GM21717 (cell line): ENCODE measurements around the gene PCDHGA8.
"Not testable (repeated sequence)": the region's sequence is repeated elsewhere in the genome, so short reads cannot be mapped to it uniquely, and the experiment has no call there.

Experiments used
- ATAC-seq: cut with Tn5 transposase; IDR thresholded peaks from one replicate; pipeline ENCODE4 v1.9.1; 2021; ENCODE audit warnings: mild to moderate bottlenecking, moderate library complexity; ENCODE audit not compliant: unreplicated experiment

PCDHGA8 gene

DNA sequence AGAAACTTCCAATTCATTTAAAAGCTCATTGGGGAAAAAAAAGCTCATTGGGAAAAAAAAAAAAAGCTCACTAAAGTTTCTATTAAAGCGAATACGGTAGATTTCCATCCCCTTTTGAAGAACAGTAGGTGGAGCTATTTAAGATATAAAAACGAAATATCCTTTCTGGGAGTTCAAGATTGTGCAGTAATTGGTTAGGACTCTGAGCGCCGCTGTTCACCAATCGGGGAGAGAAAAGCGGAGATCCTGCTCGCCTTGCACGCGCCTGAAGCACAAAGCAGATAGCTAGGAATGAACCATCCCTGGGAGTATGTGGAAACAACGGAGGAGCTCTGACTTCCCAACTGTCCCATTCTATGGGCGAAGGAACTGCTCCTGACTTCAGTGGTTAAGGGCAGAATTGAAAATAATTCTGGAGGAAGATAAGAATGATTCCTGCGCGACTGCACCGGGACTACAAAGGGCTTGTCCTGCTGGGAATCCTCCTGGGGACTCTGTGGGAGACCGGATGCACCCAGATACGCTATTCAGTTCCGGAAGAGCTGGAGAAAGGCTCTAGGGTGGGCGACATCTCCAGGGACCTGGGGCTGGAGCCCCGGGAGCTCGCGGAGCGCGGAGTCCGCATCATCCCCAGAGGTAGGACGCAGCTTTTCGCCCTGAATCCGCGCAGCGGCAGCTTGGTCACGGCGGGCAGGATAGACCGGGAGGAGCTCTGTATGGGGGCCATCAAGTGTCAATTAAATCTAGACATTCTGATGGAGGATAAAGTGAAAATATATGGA lies 38.1 kb downstream of the PCDHGA8 start, which contains the start of gene PCDHGA12:
PCDHGA12 (plus strand) TSS at position 176 of the 782 bp plus-strand sequence; CDS start at position 429, 253 bp downstream.
- ATAC-seq, result peak; percentile 93

GRCh38 chr5:141431286-141431685 lies 38.9 kb downstream of the PCDHGA8 start:
- peak; percentile 34 for ATAC-seq

- ATAC-seq, result not testable (repeated sequence)
Measured at GRCh38 chr5:141432308-141432707, 39.9 kb downstream of the PCDHGA8 start.

- not testable (repeated sequence) for ATAC-seq
Measured at GRCh38 chr5:141432726-141433125, 40.3 kb downstream of the PCDHGA8 start.

- ATAC-seq, result no peak
Measured at GRCh38 chr5:141434006-141434405, 41.6 kb downstream of the PCDHGA8 start.

DNA sequence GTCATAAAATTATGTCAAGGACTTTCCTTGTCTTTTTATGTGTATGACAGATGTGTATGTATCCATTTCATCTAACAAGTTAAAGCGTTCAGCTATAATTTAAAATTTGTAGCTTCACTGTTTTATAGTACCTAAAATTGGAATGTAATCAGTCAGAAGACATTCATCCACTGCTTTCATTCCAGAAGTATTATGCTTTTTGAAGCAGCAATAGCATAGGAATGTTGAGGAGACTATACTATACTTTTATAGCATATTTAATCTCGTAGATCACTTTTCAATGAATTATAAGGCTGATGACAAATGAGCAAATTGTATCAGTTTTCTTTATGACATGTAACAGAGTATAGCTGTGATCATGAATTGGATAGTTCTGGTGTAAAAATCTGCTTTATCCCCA lies 44.8 kb downstream of the PCDHGA8 start:
- no peak for ATAC-seq

GRCh38 chr5:141439411-141440141 lies 47.1 kb downstream of the PCDHGA8 start:
- no peak for ATAC-seq

DNA sequence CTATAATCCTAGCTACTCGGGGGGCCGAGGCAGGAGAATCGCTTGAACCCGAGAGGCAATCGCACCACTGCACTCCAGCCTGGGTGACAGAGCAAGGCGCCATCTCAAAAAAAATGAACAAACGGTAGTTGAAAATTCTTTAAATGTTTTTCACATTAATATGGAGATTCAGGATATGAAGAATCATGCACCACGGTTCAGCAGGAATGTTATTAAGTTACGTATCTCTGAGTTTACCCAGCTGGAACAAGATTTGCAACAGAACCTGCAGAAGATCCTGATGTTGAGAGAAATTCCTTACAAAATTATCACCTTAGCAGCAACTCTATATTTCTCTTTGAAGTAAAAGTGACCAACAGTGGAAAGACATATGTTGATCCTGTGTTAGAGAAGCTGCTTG lies 47.9 kb downstream of the PCDHGA8 start:
- no peak for ATAC-seq

- ATAC-seq, result no peak
Measured at GRCh38 chr5:141441571-141442170, 49.2 kb downstream of the PCDHGA8 start.
